EL (cell line): ENCODE measurements around the gene SLC15A1.
"Not testable (repeated sequence)": the region's sequence is repeated elsewhere in the genome, so short reads cannot be mapped to it uniquely, and the experiment has no call there.

Experiments
- DNase-seq: peaks from one replicate; pipeline ENCODE4 v3.0.0-alpha.2; 2016

Gene SLC15A1

DNA sequence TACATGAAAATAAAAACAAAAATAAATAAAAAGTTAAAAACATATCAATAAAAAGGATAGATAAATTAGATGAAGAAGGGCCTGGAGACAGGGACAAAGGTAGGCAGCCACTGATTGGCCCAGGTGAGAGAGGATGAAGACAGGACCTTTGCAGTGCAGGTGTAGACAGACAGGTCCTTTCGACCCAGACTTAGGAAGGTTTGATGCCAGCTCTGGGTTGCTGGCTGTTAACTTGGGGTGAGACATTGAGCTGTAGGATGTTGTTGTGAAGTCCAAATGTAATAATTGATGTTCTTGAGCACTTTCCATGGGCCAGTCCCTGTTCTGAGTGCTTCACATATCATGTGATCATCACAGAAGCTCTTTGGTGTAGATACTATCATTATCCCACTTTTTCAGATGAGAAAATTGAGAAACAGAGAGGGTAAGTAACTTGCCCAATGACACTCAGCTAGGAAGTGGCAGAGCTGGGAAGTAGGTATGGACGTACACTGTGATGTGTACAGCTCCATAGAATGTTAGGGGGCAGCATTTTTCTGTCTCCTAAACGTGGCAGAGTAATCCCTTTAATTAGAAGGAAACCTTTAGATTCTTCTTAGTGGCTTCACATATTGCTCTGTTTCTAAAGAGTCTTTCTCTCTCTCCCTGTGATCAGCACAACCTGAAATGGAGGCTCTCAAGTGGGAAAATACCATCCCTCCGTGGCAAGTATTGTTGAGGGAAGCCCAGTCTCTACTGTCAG is 99.6 kb downstream of the SLC15A1 start:
- no peak for DNase-seq

DNA sequence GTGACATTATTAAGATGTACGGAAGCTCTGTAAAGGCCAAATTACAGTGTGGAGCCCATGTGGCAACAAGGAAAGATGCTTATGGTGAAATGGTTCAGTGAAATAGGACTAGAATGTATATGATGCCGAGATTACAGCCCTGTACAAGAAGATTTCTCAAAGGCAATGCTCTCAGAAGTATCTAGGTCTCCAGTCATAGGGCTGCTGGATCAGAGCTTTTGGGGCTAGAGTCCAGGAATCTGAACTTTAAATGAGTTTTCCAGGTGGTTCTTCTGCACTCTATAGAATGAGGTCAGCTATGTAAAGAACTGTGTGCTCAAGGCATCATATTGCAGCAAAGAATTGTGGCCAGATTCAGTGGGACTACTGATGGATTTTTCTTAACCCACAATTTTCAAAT is 100.2 kb downstream of the SLC15A1 start:
- no peak for DNase-seq

DNA sequence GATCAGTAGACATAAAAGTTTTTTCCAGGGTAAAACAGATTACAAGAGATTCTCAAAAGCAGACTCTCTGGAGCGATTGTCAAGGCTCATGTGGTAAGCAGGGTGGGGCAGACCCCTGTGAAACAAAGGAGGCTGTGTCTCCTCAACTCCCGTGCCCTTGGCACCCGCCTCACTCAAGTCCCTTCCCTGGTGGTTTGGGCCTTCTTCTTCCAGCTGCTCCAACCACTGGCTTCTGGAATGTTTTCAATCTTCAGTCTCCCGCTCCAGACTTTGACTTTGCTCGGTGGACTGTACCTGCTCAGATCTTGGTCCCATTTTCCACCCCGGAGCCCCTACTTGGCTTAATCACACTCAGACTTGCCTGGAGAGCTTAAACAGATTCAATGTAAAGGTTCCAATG is 100.7 kb downstream of the SLC15A1 start:
- no peak for DNase-seq

DNA sequence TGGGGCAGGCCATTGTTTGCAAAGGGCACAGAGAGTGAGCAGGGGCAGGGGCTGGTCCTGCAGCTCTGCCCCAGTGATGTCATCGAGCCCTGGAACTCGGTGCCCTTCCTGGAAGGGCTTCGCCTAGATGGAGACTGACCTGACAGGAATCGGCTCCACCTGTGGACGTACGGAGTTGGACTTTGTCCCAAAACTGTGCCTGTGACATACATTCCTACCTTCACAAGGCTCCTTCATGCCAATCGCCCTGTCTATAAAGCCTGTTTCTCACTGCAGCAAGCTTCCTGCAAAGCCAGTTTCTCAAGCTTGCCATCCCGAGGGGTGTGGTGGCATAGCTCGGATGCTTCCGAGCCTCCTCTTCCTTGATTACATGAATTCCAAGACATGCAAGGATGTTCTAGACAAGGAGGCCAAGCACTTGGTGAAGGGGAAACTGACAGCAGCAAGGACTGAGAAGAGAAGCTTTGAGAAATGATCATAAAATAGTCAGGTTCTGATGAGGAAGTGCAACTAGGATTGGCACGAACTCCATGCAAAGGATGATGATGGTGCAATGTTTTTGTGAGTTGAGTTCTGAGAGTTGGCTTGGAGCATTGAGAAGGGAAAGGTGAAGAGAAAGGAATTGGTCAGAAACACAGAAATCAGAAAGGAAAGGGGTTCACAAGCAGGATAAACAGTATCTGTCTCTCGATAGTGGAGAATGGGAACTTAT is 101.9 kb downstream of the SLC15A1 start:
- DNase-seq, result no peak

DNA sequence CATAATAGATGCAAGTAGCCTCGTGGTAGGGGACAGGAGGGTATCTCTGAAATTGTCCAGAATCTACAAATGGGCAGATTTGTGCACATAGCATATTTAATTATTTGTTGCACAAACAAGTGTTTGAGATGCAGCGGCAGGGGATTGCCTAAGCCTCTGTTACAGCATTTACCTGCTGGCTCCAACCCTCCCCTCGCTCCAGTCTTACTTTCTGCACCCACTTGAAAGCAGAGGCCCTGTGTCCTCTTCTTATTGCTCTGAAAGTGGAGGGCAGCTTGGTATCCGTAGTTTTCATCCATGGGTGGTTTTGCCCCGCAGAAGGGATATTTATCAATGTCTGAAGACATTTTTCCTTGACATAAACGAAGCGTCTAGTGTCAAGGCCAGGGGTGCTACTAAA is 102.6 kb downstream of the SLC15A1 start:
- DNase-seq, result no peak

DNA sequence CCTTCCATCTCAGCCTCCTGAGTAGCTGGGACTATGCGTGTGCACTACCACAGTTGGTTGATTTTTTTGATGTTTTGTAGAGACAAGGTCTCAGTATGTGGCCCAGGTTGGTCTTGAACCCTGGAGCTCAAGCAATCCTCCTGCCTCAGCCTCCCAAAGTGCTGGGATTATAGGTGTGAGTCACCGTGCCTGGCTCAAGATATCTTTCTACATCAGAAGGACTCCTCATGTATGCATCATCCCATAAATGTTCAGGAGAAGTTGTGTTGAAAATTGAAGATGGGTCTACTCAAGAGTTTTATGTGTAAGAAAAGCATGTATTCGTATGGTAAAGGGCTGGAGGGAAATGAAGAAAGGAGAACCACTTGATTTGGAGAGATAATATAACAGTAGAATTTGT is 103.8 kb downstream of the SLC15A1 start:
- no peak for DNase-seq

DNA sequence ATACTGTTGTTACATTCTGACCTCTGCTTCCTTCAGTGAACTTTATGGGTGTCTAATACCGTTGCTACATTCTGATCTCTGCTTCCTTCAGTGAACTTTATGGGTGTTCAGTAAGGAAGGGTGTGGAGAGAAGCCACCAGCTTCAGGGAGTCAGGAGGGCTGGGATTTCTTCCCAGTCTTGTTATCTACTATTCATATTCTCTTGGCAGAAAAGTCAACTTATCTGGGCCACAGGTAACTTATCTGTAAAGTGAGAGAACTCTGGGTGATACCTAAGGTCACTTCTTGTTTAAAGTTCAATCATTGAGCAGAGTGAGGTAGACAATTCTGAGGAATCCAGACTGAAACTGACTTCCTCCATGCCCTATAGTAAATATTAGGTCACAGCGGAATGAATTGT is 104.3 kb downstream of the SLC15A1 start:
- DNase-seq, result no peak

DNA sequence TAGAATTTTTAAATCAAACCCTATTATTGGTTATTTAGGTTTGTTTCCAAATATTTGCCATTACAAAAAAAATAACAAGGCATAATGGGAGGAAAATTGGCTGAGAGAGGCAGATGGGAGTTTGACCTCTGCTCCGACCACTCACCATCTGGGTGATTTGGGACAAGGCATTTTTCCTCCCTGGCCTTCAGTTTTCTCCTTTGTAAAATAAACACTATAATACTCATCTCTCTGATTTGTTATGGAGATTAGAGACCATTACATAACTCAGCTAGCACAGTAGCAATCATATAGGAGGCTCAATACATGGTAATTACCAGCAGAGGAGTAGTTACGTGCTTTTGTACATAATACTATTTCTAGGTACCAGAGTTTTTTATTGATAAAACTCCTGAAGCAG is 105.4 kb downstream of the SLC15A1 start:
- DNase-seq, result no peak

DNA sequence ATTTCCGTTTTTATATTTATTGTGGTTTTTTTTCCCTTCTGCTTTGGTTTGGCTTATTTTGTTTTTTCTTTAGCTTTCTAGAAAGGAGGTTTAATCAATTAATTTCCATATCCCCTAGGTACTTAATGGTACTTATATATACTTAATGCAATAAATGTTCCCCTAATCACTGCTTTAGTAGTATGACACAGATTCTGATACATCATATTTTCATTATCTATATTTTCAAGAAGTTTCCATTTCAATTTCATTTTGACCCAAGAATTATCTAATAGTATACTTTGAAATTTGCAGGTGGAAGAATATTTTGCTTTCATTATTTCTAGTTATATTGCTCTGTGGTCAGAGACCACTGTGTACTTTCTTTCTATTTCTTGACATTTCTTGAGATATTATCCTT is 109.0 kb downstream of the SLC15A1 start:
- DNase-seq, result no peak

DNA sequence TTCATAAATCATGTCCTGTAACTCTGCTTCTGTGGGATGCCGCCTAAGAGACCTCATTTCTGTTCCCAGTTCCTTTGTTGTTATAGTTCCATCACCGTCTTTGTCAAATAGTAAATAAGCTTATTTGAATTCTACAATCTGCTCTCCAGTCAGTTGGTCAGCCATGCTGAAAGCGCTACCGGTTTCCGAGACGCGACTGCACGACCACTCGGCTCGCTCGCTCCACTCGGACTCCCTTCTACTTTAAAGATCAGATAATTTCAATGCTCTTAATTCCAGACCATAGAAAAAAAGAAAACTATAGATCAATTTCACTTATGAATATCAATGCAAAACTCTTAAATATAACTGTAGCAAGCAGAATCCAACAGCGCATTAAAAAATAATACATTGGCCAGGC is 111.4 kb downstream of the SLC15A1 start:
- no peak for DNase-seq

DNA sequence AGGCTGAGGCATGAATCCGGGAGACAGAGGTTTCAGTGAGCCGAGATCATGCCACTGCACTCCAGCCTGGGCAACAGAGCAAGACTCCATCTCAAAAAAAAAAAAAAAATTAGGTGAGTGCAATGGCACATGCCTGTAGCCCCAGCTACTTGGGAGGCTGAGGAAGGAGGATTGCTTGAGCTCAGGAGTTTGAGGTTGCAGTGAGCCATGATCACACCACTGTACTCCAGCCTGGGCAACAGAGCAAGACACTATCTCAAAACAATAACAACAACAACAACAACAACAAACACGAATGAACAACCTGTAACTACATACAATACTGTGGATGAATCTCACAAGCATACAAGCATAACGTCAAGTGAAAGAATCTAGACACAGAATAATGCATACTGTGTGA is 112.7 kb downstream of the SLC15A1 start:
- not testable (repeated sequence) for DNase-seq

DNA sequence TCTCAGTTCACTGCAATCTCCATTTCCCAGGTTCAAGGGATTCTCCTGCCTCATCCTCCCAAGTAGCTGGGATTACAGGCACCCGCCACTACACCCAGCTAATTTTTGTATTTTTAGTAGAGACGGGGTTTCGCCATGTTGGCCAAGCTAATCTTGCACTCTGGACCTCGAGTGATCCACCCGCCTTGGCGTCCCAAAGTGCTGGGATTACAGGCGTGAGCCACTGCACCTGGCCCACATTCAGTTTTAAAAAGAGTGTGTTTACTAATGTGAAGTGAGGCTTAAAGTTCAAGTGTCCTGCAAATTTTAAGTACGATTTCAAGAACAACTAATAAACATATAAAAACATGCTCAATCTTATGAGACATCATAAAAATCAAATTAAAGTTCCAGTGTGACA is 114.1 kb downstream of the SLC15A1 start:
- not testable (repeated sequence) for DNase-seq
